WI38 (cell line): ENCODE results near the gene CDKAL1.
"Not testable (repeated sequence)": the region's sequence is repeated elsewhere in the genome, so short reads cannot be mapped to it uniquely, and the experiment has no call there.

ENCODE experiments used
- H3K4me3 ChIP-seq: 2 replicates; pipeline ENCODE4 v1.5.1; 2011; ENCODE audit warnings: low read depth, mild to moderate bottlenecking, control low read depth, low read length
- CTCF ChIP-seq: IDR thresholded peaks from 2 replicates; pipeline ENCODE4 v1.5.1; 2012; ENCODE audit warnings: low read depth, mild to moderate bottlenecking, control low read depth, low read length

The CDKAL1 gene

GRCh38 chr6:20747991-20748390 lies 213.7 kb downstream of the CDKAL1 start:
- H3K4me3 ChIP-seq = no peak overlapping the region
- no peak for TF ChIP-seq CTCF

- TF ChIP-seq CTCF = no peak
- no peak overlapping the region for H3K4me3 ChIP-seq
Observed at GRCh38 chr6:20751293-20751935, 217.2 kb downstream of the CDKAL1 start.

- no peak overlapping the region for H3K4me3 ChIP-seq
- no peak for TF ChIP-seq CTCF
Observed at GRCh38 chr6:20755631-20756030, 221.4 kb downstream of the CDKAL1 start.

- H3K4me3 ChIP-seq = not testable (repeated sequence)
Observed at GRCh38 chr6:20756584-20757147, 222.4 kb downstream of the CDKAL1 start.

- TF ChIP-seq CTCF = no peak
- no peak overlapping the region for H3K4me3 ChIP-seq
Observed at GRCh38 chr6:20757761-20758160, 223.5 kb downstream of the CDKAL1 start.

- no peak for TF ChIP-seq CTCF
- H3K4me3 ChIP-seq = no peak overlapping the region
Observed at GRCh38 chr6:20763296-20763695, 229.0 kb downstream of the CDKAL1 start.

GRCh38 chr6:20769631-20770030 lies 235.4 kb downstream of the CDKAL1 start:
- TF ChIP-seq CTCF = no peak
- H3K4me3 ChIP-seq = no peak overlapping the region

- no peak overlapping the region for H3K4me3 ChIP-seq
- no peak for TF ChIP-seq CTCF
Observed at GRCh38 chr6:20770773-20771172, 236.5 kb downstream of the CDKAL1 start.
